ENCODE results near the gene KCNMA1. TPM values are rescaled to one million over a fixed set of nuclear protein-coding genes. Genes with fewer than 3 reads are reported as not detected.

The KCNMA1 gene
- total RNA-seq, 3 donors from 2014 or later (not counting 1 experiment from before 2014, with no cell fraction given): 0.40 to 1.8 (median 0.63) TPM

GRCh38 chr10:77507291-77507880, 130.2 kb downstream of the KCNMA1 start:
- no peak overlapping the region for H3K27ac Mint-ChIP-seq
- Histone ChIP-seq H3K27me3 (ENCODE audit: control insufficient read depth, insufficient read depth, low read length) (no peaks in the 10 kb centered on the region), H3K9me3 (ENCODE audit: control insufficient read depth, insufficient read depth, low read length) (no peaks in the 10 kb centered on the region), H3K36me3 (ENCODE audit: control insufficient read depth, insufficient read depth, low read length) (no peaks in the 10 kb centered on the region), H3K4me3 (ENCODE audit: low read length) (no peak overlapping the region), H3K27ac (ENCODE audit: low read length) (no peak overlapping the region), H3K4me1 (ENCODE audit: control insufficient read depth, insufficient read depth, low read length) (no peaks in the 10 kb centered on the region)
- H3K36me3 Mint-ChIP-seq: no peaks in the 10 kb centered on the region
- no peak for TF ChIP-seq CTCF (IDR thresholded peaks at IDR 0.05)
- intact Hi-C loops (cut with micrococcal nuclease): no loop called here
- H3K4me1 Mint-ChIP-seq: no peaks in the 10 kb centered on the region
- ATAC-seq (no peak), DNase-seq (no peak)
- peaks cover 12 to 39% of the 10 kb centered on the region in 2 donors for H3K27me3 Mint-ChIP-seq (ENCODE audit: low read depth in 2 of 2)
- H3K4me3 Mint-ChIP-seq: no peak overlapping the region
- WGBS (ENCODE audit: insufficient coverage): 48% methylated on average over 5 of the region's 5 CpGs
- H3K9me3 Mint-ChIP-seq: no peaks in the 10 kb centered on the region

- no peaks in the 10 kb centered on the region for H3K9me3 ChIP-seq (ENCODE audit: control insufficient read depth, insufficient read depth, low read length)
- Mint-ChIP-seq H3K4me1 (no peaks in the 10 kb centered on the region), H3K27ac (no peak overlapping the region), H3K9me3 (no peaks in the 10 kb centered on the region), H3K36me3 (no peaks in the 10 kb centered on the region), H3K4me3 (no peak overlapping the region), H3K27me3 (ENCODE audit: low read depth in 2 of 2) (peaks cover 12 to 45% of the 10 kb centered on the region in 2 donors)
- intact Hi-C loops (cut with micrococcal nuclease): no loop called here
- no peaks in the 10 kb centered on the region for H3K4me1 ChIP-seq (ENCODE audit: control insufficient read depth, insufficient read depth, low read length)
- H3K27me3 ChIP-seq (ENCODE audit: control insufficient read depth, insufficient read depth, low read length): no peaks in the 10 kb centered on the region
- WGBS (ENCODE audit: insufficient coverage): 83% methylated on average over 3 of the region's 3 CpGs
- TF ChIP-seq CTCF (IDR thresholded peaks at IDR 0.05): no peak
- no peaks in the 10 kb centered on the region for H3K36me3 ChIP-seq (ENCODE audit: control insufficient read depth, insufficient read depth, low read length)
- H3K4me3 ChIP-seq (ENCODE audit: low read length): no peak overlapping the region
- no peak overlapping the region for H3K27ac ChIP-seq (ENCODE audit: low read length)
- ATAC-seq (no peak), DNase-seq (no peak)
These were observed 130.9 kb downstream of the KCNMA1 start for GRCh38 chr10:77506517-77507200.

GRCh38 chr10:77505431-77506334, 131.9 kb downstream of the KCNMA1 start:
- H3K36me3 Mint-ChIP-seq: no peaks in the 10 kb centered on the region
- Histone ChIP-seq H3K27me3 (ENCODE audit: control insufficient read depth, insufficient read depth, low read length) (no peaks in the 10 kb centered on the region), H3K36me3 (ENCODE audit: control insufficient read depth, insufficient read depth, low read length) (no peaks in the 10 kb centered on the region), H3K27ac (ENCODE audit: low read length) (no peak overlapping the region), H3K9me3 (ENCODE audit: control insufficient read depth, insufficient read depth, low read length) (no peaks in the 10 kb centered on the region), H3K4me3 (ENCODE audit: low read length) (no peak overlapping the region), H3K4me1 (ENCODE audit: control insufficient read depth, insufficient read depth, low read length) (no peaks in the 10 kb centered on the region)
- ATAC-seq (no peak), DNase-seq (no peak)
- no peak overlapping the region for H3K27ac Mint-ChIP-seq
- intact Hi-C loops (cut with micrococcal nuclease): no loop called here
- no peak overlapping the region for H3K4me3 Mint-ChIP-seq
- no peaks in the 10 kb centered on the region for H3K4me1 Mint-ChIP-seq
- peaks cover 10 to 40% of the 10 kb centered on the region in 2 donors for H3K27me3 Mint-ChIP-seq (ENCODE audit: low read depth in 2 of 2)
- no peaks in the 10 kb centered on the region for H3K9me3 Mint-ChIP-seq
- TF ChIP-seq CTCF (IDR thresholded peaks at IDR 0.05): no peak
- 64% methylated on average over 2 of the region's 2 CpGs for WGBS (ENCODE audit: insufficient coverage)
